GM06990 (cell line): ENCODE results near the gene RIPPLY1.

Experiments used
- DNase-seq: peaks from one replicate; pipeline ENCODE4 v3.0.0-alpha.2; 2011; ENCODE audit not compliant: insufficient read length; ENCODE audit errors: extremely low read depth
- H3K27me3 ChIP-seq: replicated peaks from 2 replicates; pipeline ENCODE4 v1.6.0; 2011; ENCODE audit warnings: low read length; ENCODE audit not compliant: control insufficient read depth, insufficient read depth
- H3K36me3 ChIP-seq: 2 replicates; pipeline ENCODE4 v1.5.1; 2011; ENCODE audit warnings: low read length; ENCODE audit not compliant: control insufficient read depth, insufficient read depth
- H3K4me3 ChIP-seq: replicated peaks from 2 replicates; pipeline ENCODE4 v1.5.1; 2011; ENCODE audit warnings: low read depth, mild to moderate bottlenecking, control low read depth, low read length
- CTCF ChIP-seq: IDR thresholded peaks from 2 replicates; pipeline ENCODE4 v1.5.1; 2011; ENCODE audit warnings: low read length, control low read depth, mild to moderate bottlenecking, inconsistent platforms; ENCODE audit not compliant: insufficient read depth, poor library complexity, severe bottlenecking

Gene RIPPLY1

GRCh38 chrX:106948641-106949040 lies 45.5 kb upstream of the RIPPLY1 start:
- Histone ChIP-seq H3K4me3 (no peak overlapping the region), H3K27me3 (no peaks in the 10 kb centered on the region; the same call in 1 of the 2 replicates), H3K36me3 (no peaks in the 10 kb centered on the region)
- TF ChIP-seq CTCF, result no peak
- DNase-seq, result no peak

GRCh38 chrX:106946464-106946863 lies 43.3 kb upstream of the RIPPLY1 start:
- Histone ChIP-seq H3K4me3 (no peak overlapping the region), H3K36me3 (no peaks in the 10 kb centered on the region), H3K27me3 (no peaks in the 10 kb centered on the region; the same call in 1 of the 2 replicates)
- no peak for DNase-seq
- no peak for TF ChIP-seq CTCF

DNA sequence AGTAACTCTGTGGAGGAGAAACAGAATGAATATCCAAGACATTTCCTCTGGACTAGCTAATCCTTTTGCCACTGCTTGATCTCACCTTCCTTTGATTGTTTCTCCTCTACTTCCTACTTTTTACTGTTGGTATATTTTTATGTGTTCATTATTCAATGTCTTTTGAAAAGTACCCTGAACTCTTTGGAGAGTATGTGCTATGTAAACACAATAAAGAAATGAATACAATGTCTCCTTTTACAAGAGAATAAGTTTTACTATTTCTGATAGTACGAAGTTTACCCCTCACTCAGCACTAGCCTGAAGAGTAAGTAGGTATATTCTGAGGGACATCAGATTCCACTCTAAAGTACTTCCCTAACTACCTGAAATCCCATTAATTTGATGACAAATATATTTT lies 36.9 kb upstream of the RIPPLY1 start:
- Histone ChIP-seq H3K36me3 (no peaks in the 10 kb centered on the region), H3K4me3 (no peak overlapping the region), H3K27me3 (peaks cover 2% of the 10 kb centered on the region)
- no peak for DNase-seq
- TF ChIP-seq CTCF, result no peak

DNA sequence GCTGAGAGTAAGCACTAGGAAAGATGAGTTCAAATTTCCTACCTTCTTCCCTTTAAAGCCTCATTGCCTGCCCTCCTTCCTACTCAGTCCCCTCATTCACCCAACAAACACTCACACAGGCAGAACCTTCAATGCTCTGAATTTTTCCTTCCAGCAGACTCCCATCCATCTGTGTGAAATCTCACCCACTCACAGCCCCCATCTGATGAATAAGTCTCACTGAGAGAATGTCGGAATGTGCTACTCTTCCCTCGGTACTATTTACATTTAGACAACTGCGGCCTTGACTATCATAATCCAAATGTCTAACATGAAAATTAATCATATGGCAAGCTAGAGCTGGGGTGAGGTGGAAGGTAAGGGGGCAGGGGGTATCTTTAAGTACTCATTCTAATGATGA lies 36.4 kb upstream of the RIPPLY1 start:
- DNase-seq, result no peak
- TF ChIP-seq CTCF, result no peak
- no peaks in the 10 kb centered on the region for H3K36me3 ChIP-seq
- H3K27me3 ChIP-seq, result peaks cover 2% of the 10 kb centered on the region
- H3K4me3 ChIP-seq, result no peak overlapping the region

DNA sequence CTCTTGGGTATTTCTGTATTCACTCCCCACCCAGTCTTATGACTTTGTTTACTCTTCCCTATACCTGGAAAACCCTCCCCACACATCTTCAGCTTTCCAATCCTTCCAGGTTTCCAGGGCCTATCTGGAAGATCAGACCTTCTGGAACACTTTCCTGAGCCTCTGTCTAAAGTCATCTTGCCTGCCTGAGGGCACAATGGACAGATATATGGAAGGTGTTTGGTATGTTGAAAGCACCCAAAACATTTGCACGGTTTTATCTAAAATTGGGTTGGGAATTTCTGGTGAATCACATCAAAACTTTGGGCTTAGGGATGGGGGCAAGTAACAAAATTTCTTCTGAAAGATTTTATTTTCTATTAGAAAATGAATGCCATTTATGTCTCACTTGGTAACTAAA lies 33.1 kb upstream of the RIPPLY1 start:
- DNase-seq, result no peak
- TF ChIP-seq CTCF, result no peak
- H3K27me3 ChIP-seq, result peaks cover 3% of the 10 kb centered on the region

DNA sequence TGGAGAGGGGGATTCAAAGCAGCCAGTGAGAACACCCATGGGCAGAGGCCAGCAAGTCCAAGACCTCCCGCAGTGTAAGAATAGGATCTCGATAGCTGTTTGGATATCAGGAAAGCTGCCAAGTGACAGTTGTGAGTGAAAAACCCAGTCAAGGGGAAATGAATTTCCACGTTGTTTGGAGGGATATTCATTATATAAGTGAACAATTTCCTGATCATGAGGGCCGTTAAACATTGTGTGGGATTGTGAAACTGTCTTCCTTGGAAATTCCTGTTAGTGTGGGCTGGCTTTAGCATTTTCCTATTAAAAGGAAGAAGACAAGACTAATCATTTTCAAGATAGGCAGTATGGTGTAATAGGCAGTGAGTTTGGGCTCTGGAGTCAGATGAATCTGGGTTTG lies 32.0 kb upstream of the RIPPLY1 start:
- TF ChIP-seq CTCF, result no peak
- H3K27me3 ChIP-seq, result peaks cover 3% of the 10 kb centered on the region

More for the DNA sequence above, 33.1 kb upstream of the RIPPLY1 start:
- H3K36me3 ChIP-seq, result no peaks in the 10 kb centered on the region
- no peak overlapping the region for H3K4me3 ChIP-seq

More for the DNA sequence above, 32.0 kb upstream of the RIPPLY1 start:
- Histone ChIP-seq H3K4me3 (no peak overlapping the region), H3K36me3 (no peaks in the 10 kb centered on the region)
- DNase-seq, result no peak
